ENCODE results near the gene TTC9B.

TTC9B gene

DNA sequence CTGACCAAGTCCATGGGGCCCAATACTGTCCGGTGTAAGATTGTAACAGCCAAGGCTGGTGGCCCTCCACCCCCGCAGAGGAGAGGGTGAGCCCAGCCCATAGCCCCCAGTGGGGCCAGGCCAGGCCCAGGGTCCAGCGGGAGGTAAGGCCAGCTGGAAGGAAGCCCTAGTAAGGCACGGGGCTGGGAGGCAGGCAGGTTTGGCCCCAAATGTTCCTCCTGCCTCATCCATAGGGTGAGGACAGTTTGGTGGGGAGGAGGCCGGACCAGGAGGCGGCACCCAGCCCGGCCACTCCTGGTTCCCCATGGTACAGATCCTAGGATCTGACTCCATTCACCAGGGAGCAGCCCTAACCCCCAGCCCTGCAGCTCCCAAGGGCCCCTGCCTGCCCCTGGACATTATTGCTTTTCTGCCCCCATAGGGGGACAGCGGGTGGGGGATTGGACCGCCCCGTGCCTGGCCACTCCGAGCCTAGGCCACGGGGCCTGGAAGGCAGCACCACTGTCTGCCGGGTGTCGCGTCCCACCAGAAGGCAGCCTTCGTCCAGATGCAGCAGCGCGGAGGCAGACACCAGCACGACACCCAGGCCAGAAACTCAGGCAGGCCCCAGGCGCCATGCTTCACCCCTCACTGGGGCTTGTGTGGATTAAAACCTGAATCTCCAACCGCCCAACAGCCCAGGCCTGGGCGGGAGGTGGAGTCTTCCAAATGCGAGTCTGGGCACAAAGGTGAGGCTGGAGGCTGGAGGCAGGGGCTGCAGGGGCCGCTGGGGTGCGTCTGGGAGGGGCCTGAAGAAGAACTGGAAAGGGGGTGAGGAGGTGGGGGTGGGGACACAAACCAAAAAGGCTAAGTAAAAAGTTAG lies 15.0 kb upstream of the TTC9B start:
- Histone ChIP-seq H3K4me1 (ENCODE audit: control extremely low read depth in 1 of 4, control insufficient read depth in 4 of 4, insufficient read depth in 4 of 4, low read length in 3 of 4) (no peaks in the 10 kb centered on the region), H3K4me3 (ENCODE audit: control insufficient read depth in 1 of 7, extremely low read depth in 1 of 7, insufficient read depth in 4 of 7, low read depth in 2 of 7, low read length in 6 of 7) (no peak overlapping the region), H3K27me3 (replicated peaks in 2 of 5; ENCODE audit: control insufficient read depth in 4 of 5, insufficient read depth in 5 of 5, low read length in 4 of 5) (peaks cover 0 to 5% (median under 1%) of the 10 kb centered on the region in 5 experiments), H3K27ac (ENCODE audit: insufficient read depth in 1 of 2, low read depth in 1 of 2, low read length in 2 of 2, poor library complexity in 1 of 2, severe bottlenecking in 2 of 2) (no peak overlapping the region), H3K9me3 (ENCODE audit: control extremely low read depth in 1 of 5, control insufficient read depth in 4 of 5, insufficient read depth in 2 of 5, low read depth in 1 of 5, low read length in 4 of 5) (no peaks in the 10 kb centered on the region), H3K36me3 (ENCODE audit: control insufficient read depth in 4 of 4, insufficient read depth in 4 of 4, low read length in 3 of 4) (peaks cover 9 to 55% (median 41%) of the 10 kb centered on the region in 4 experiments)
- 96% methylated on average over 20 of the region's 25 CpGs for WGBS (ENCODE audit: insufficient coverage)
- CTCF ChIA-PET = interaction anchor here (1.2 kb wide), 1 partner anchor 16 kb away, joined by 3 read pairs; no protein-coding TSS in a partner anchor
- POLR2A ChIA-PET = interaction anchor here (0.5 kb wide), 1 partner anchor 10 kb away, joined by 6 read pairs; no protein-coding TSS in a partner anchor
- no peak for DNase-seq

- Histone ChIP-seq H3K27me3 (replicated peaks in 2 of 5; ENCODE audit: control insufficient read depth in 4 of 5, insufficient read depth in 5 of 5, low read length in 4 of 5) (peaks cover 0 to 12% (median 7%) of the 10 kb centered on the region in 5 experiments), H3K4me3 (ENCODE audit: control insufficient read depth in 1 of 7, extremely low read depth in 1 of 7, insufficient read depth in 4 of 7, low read depth in 2 of 7, low read length in 6 of 7) (no peak overlapping the region), H3K27ac (ENCODE audit: insufficient read depth in 1 of 2, low read depth in 1 of 2, low read length in 2 of 2, poor library complexity in 1 of 2, severe bottlenecking in 2 of 2) (no peak overlapping the region), H3K36me3 (ENCODE audit: control insufficient read depth in 4 of 4, insufficient read depth in 4 of 4, low read length in 3 of 4) (peaks cover 9 to 48% (median 35%) of the 10 kb centered on the region in 4 experiments), H3K4me1 (ENCODE audit: control extremely low read depth in 1 of 4, control insufficient read depth in 4 of 4, insufficient read depth in 4 of 4, low read length in 3 of 4) (no peaks in the 10 kb centered on the region), H3K9me3 (ENCODE audit: control extremely low read depth in 1 of 5, control insufficient read depth in 4 of 5, insufficient read depth in 2 of 5, low read depth in 1 of 5, low read length in 4 of 5) (no peaks in the 10 kb centered on the region)
- no peak for DNase-seq
- POLR2A ChIA-PET = interaction anchor here (0.5 kb wide), 1 partner anchor 11 kb away, joined by 6 read pairs; no protein-coding TSS in a partner anchor
- 98% methylated on average over 8 of the region's 12 CpGs for WGBS (ENCODE audit: insufficient coverage)
- CTCF ChIA-PET = interaction anchor here (1.2 to 1.8 kb wide), 2 partner anchors 15 to 17 kb away, joined by 3 to 4 read pairs; no protein-coding TSS in a partner anchor
These were observed 14.3 kb upstream of the TTC9B start for GRCh38 chr19:40232479-40232878.

DNA sequence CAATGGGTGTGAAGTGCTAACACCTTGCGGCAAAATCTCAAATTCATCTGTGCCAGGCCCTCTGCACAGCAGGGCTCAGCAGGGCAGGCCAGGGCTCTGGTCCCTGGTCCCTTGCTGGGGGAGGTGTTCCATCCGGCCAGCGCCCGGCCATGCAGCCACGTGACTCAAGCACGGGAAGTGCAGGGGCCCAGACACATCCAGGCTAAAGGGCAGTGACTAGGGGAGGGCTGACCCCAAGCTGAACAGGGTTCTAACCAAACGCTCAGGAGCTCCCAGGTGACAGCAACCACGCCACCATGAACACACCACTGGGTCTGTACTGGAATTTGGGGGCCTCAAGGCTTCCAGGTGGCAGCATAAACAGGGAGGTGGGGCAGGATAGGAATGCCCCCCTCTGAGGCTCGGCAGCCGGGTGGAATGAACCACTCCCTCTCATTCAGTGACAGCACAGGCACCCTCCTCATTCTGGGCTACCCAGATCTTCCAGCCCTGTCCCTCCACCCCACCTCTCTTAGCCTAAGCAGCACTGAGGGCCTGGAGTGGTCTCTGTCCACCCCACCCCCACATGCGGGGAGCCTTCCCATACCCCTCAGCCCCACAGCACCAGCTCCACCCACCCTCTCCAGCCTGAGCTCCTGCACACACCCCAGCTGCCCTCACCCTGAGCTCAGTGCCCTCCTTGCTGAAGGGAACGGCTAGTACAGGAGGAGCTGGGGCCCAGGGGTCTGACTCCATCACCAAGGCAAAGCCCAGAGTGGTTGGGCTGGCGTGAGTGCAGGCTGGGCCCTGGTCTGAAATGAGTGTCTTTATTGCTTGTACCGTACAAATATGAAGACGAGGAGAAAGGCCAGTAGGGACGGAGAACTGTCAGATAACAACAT lies 13.6 kb upstream of the TTC9B start:
- 86% methylated on average over 10 of the region's 16 CpGs for WGBS (ENCODE audit: insufficient coverage)
- H3K9me3 ChIP-seq (ENCODE audit: control extremely low read depth in 1 of 5, control insufficient read depth in 4 of 5, insufficient read depth in 2 of 5, low read depth in 1 of 5, low read length in 4 of 5) = no peaks in the 10 kb centered on the region
- no peak overlapping the region for H3K27ac ChIP-seq (ENCODE audit: insufficient read depth in 1 of 2, low read depth in 1 of 2, low read length in 2 of 2, poor library complexity in 1 of 2, severe bottlenecking in 2 of 2)
- no peak overlapping the region for H3K4me3 ChIP-seq (ENCODE audit: control insufficient read depth in 1 of 7, extremely low read depth in 1 of 7, insufficient read depth in 4 of 7, low read depth in 2 of 7, low read length in 6 of 7)
- no peaks in the 10 kb centered on the region for H3K4me1 ChIP-seq (ENCODE audit: control extremely low read depth in 1 of 4, control insufficient read depth in 4 of 4, insufficient read depth in 4 of 4, low read length in 3 of 4)
- DNase-seq = no peak
- ChIA-PET CTCF (interaction anchor here (0.9 to 1.8 kb wide), 3 partner anchors 16 to 66 kb away, joined by 3 to 4 read pairs (median 3); no protein-coding TSS in a partner anchor), POLR2A (no interaction called here)
- peaks cover 7 to 44% (median 29%) of the 10 kb centered on the region in 4 experiments for H3K36me3 ChIP-seq (ENCODE audit: control insufficient read depth in 4 of 4, insufficient read depth in 4 of 4, low read length in 3 of 4)
- peaks cover 0 to 19% (median 11%) of the 10 kb centered on the region in 5 experiments for H3K27me3 ChIP-seq (replicated peaks in 2 of 5; ENCODE audit: control insufficient read depth in 4 of 5, insufficient read depth in 5 of 5, low read length in 4 of 5)

DNA sequence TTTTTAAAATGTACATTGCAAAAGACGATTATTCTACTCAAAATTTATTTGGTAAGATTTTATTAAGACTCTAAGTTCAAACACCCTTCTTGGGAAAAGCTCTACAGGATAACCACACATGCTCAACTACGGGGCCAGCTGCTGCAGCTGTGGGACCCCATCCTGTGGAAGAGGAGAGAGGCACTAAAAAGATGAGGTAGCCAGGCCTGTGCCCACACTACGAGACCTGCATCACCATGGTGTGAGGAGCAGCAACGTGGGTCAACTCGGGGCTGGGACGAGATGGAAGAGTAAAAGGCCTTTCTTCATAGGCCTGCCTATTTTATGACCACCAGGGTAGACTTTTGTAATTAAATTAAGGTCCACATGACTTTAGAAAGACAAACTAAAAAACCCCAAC lies 12.9 kb upstream of the TTC9B start:
- ChIA-PET POLR2A (no interaction called here), CTCF (interaction anchor here (0.9 to 1.8 kb wide), 3 partner anchors 17 to 66 kb away, joined by 3 to 4 read pairs (median 3); no protein-coding TSS in a partner anchor)
- 90% methylated on average over 2 of the region's 6 CpGs for WGBS (ENCODE audit: insufficient coverage)

GRCh38 chr19:40229926-40230417 lies 11.8 kb upstream of the TTC9B start:
- no peak overlapping the region for H3K27ac ChIP-seq (ENCODE audit: insufficient read depth in 1 of 2, low read depth in 1 of 2, low read length in 2 of 2, poor library complexity in 1 of 2, severe bottlenecking in 2 of 2)
- POLR2A ChIA-PET = no interaction called here

More for the DNA sequence above, 12.9 kb upstream of the TTC9B start:
- H3K4me3 ChIP-seq (ENCODE audit: control insufficient read depth in 1 of 7, extremely low read depth in 1 of 7, insufficient read depth in 4 of 7, low read depth in 2 of 7, low read length in 6 of 7) = no peak overlapping the region
- peaks cover 0 to 27% (median 15%) of the 10 kb centered on the region in 5 experiments for H3K27me3 ChIP-seq (replicated peaks in 2 of 5; ENCODE audit: control insufficient read depth in 4 of 5, insufficient read depth in 5 of 5, low read length in 4 of 5)
- H3K27ac ChIP-seq (ENCODE audit: insufficient read depth in 1 of 2, low read depth in 1 of 2, low read length in 2 of 2, poor library complexity in 1 of 2, severe bottlenecking in 2 of 2) = no peak overlapping the region
- H3K36me3 ChIP-seq (ENCODE audit: control insufficient read depth in 4 of 4, insufficient read depth in 4 of 4, low read length in 3 of 4) = peaks cover 7 to 37% (median 23%) of the 10 kb centered on the region in 4 experiments
- H3K4me1 ChIP-seq (ENCODE audit: control extremely low read depth in 1 of 4, control insufficient read depth in 4 of 4, insufficient read depth in 4 of 4, low read length in 3 of 4) = peaks cover 0 to 7% (median 4%) of the 10 kb centered on the region in 4 experiments
- DNase-seq = no peak
- H3K9me3 ChIP-seq (ENCODE audit: control extremely low read depth in 1 of 5, control insufficient read depth in 4 of 5, insufficient read depth in 2 of 5, low read depth in 1 of 5, low read length in 4 of 5) = no peaks in the 10 kb centered on the region

DNA sequence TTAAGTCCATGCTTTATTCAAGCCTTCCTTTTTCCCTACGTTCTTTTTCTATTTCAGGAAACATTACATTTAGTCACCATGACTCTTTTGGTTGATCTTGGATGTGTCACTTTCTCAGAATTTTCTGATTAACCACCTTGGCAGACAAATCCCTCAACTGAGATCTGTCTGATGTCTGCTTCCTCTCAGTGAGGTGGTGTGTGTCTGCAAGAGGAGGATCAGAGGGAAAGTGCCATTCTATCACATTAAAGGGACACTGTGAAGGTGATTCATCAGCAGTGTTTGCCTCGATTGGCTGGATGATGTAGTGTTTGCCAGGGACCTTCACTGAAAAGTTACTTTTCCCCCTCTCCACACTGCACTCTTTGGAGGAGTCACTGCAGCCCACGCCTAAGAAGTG lies 11.3 kb upstream of the TTC9B start:
- 14% methylated on average over 1 of the region's 3 CpGs for WGBS (ENCODE audit: insufficient coverage)

More at GRCh38 chr19:40229926-40230417, 11.8 kb upstream of the TTC9B start:
- WGBS (ENCODE audit: insufficient coverage) = 64% methylated on average over 3 of the region's 4 CpGs
- Histone ChIP-seq H3K4me3 (ENCODE audit: control insufficient read depth in 1 of 7, extremely low read depth in 1 of 7, insufficient read depth in 4 of 7, low read depth in 2 of 7, low read length in 6 of 7) (no peak overlapping the region), H3K9me3 (ENCODE audit: control extremely low read depth in 1 of 5, control insufficient read depth in 4 of 5, insufficient read depth in 2 of 5, low read depth in 1 of 5, low read length in 4 of 5) (no peaks in the 10 kb centered on the region), H3K36me3 (ENCODE audit: control insufficient read depth in 4 of 4, insufficient read depth in 4 of 4, low read length in 3 of 4) (peaks cover 1 to 26% (median 15%) of the 10 kb centered on the region in 4 experiments), H3K27me3 (replicated peaks in 2 of 5; ENCODE audit: control insufficient read depth in 4 of 5, insufficient read depth in 5 of 5, low read length in 4 of 5) (peaks cover 0 to 38% (median 22%) of the 10 kb centered on the region in 5 experiments), H3K4me1 (ENCODE audit: control extremely low read depth in 1 of 4, control insufficient read depth in 4 of 4, insufficient read depth in 4 of 4, low read length in 3 of 4) (peaks cover 0 to 12% (median 5%) of the 10 kb centered on the region in 4 experiments)
- CTCF ChIA-PET = interaction anchor here (0.6 to 1.3 kb wide), 2 partner anchors 13 to 49 kb away, joined by 3 read pairs; no protein-coding TSS in a partner anchor
- no peak for DNase-seq

More for the DNA sequence above, 11.3 kb upstream of the TTC9B start:
- DNase-seq = no peak
- peaks cover 0 to 21% (median 10%) of the 10 kb centered on the region in 4 experiments for H3K36me3 ChIP-seq (ENCODE audit: control insufficient read depth in 4 of 4, insufficient read depth in 4 of 4, low read length in 3 of 4)
- peaks cover 0 to 42% (median 23%) of the 10 kb centered on the region in 5 experiments for H3K27me3 ChIP-seq (replicated peaks in 2 of 5; ENCODE audit: control insufficient read depth in 4 of 5, insufficient read depth in 5 of 5, low read length in 4 of 5)
- H3K4me1 ChIP-seq (ENCODE audit: control extremely low read depth in 1 of 4, control insufficient read depth in 4 of 4, insufficient read depth in 4 of 4, low read length in 3 of 4) = peaks cover 0 to 12% (median 5%) of the 10 kb centered on the region in 4 experiments
- ChIA-PET POLR2A (no interaction called here), CTCF (interaction anchor here (0.7 kb wide), 3 partner anchors 22 to 317 kb away, joined by 3 to 4 read pairs (median 3); no protein-coding TSS in a partner anchor)
- H3K4me3 ChIP-seq (ENCODE audit: control insufficient read depth in 1 of 7, extremely low read depth in 1 of 7, insufficient read depth in 4 of 7, low read depth in 2 of 7, low read length in 6 of 7) = no peak overlapping the region
- no peak overlapping the region for H3K27ac ChIP-seq (ENCODE audit: insufficient read depth in 1 of 2, low read depth in 1 of 2, low read length in 2 of 2, poor library complexity in 1 of 2, severe bottlenecking in 2 of 2)
- no peaks in the 10 kb centered on the region for H3K9me3 ChIP-seq (ENCODE audit: control extremely low read depth in 1 of 5, control insufficient read depth in 4 of 5, insufficient read depth in 2 of 5, low read depth in 1 of 5, low read length in 4 of 5)
